ENCODE data around the gene SLC9A3.
A peak's percentile ranks its signal among the peaks of the same experiment; 100 is the strongest.
"Not testable (repeated sequence)": the region's sequence is repeated elsewhere in the genome, so short reads cannot be mapped to it uniquely, and the experiment has no call there.

Gene SLC9A3

GRCh38 chr5:514673-515072, 9.6 kb downstream of the SLC9A3 start:
- no peak for DNase-seq (ENCODE audit: low read depth in 1 of 2, low spot score in 1 of 2)
- in situ Hi-C loops (cut with HindIII; ENCODE audit: low pct_unique_long_range_greater_than_20kb, low sequenced_read_pairs), result no loop called here
- no peak for TF ChIP-seq JUND (IDR thresholded peaks at IDR 0.05; ENCODE audit: low read depth)

- in situ Hi-C loops (cut with HindIII; ENCODE audit: low pct_unique_long_range_greater_than_20kb, low sequenced_read_pairs), result no loop called here
- no peak for TF ChIP-seq JUND (IDR thresholded peaks at IDR 0.05; ENCODE audit: low read depth)
- no peak for DNase-seq (ENCODE audit: low read depth in 1 of 2, low spot score in 1 of 2)
Measured at GRCh38 chr5:514101-514485, 10.2 kb downstream of the SLC9A3 start.

GRCh38 chr5:513216-514100, 10.8 kb downstream of the SLC9A3 start:
- DNase-seq (ENCODE audit: low read depth in 1 of 2, low spot score in 1 of 2), result peak in 1 of 2 experiments; percentile 36
- in situ Hi-C loops (cut with HindIII; ENCODE audit: low pct_unique_long_range_greater_than_20kb, low sequenced_read_pairs), result no loop called here
- no peak for TF ChIP-seq JUND (IDR thresholded peaks at IDR 0.05; ENCODE audit: low read depth)

- in situ Hi-C loops (cut with HindIII; ENCODE audit: low pct_unique_long_range_greater_than_20kb, low sequenced_read_pairs), result no loop called here
- TF ChIP-seq JUND (IDR thresholded peaks at IDR 0.05; ENCODE audit: low read depth), result no peak
- DNase-seq (ENCODE audit: low read depth in 1 of 2, low spot score in 1 of 2), result no peak
Measured at GRCh38 chr5:511476-511875, 12.8 kb downstream of the SLC9A3 start.

GRCh38 chr5:510521-510920, 13.7 kb downstream of the SLC9A3 start:
- in situ Hi-C loops (cut with HindIII; ENCODE audit: low pct_unique_long_range_greater_than_20kb, low sequenced_read_pairs), result no loop called here
- TF ChIP-seq JUND (IDR thresholded peaks at IDR 0.05; ENCODE audit: low read depth), result no peak

GRCh38 chr5:509611-510185, 14.6 kb downstream of the SLC9A3 start:
- in situ Hi-C loops (cut with HindIII; ENCODE audit: low pct_unique_long_range_greater_than_20kb, low sequenced_read_pairs), result no loop called here

More at GRCh38 chr5:510521-510920, 13.7 kb downstream of the SLC9A3 start:
- no peak for DNase-seq (ENCODE audit: low read depth in 1 of 2, low spot score in 1 of 2)

GRCh38 chr5:507986-508575, 16.2 kb downstream of the SLC9A3 start:
- in situ Hi-C loops (cut with HindIII; ENCODE audit: low pct_unique_long_range_greater_than_20kb, low sequenced_read_pairs); DNase-seq (ENCODE audit: low read depth in 1 of 2, low spot score in 1 of 2): not testable (repeated sequence)

More at GRCh38 chr5:509611-510185, 14.6 kb downstream of the SLC9A3 start:
- TF ChIP-seq JUND (IDR thresholded peaks at IDR 0.05; ENCODE audit: low read depth), result no peak
- DNase-seq (ENCODE audit: low read depth in 1 of 2, low spot score in 1 of 2), result no peak

- DNase-seq (ENCODE audit: low read depth in 1 of 2, low spot score in 1 of 2), result peak; percentile 69 to 72
- TF ChIP-seq JUND (IDR thresholded peaks at IDR 0.05; ENCODE audit: low read depth), result no peak
- in situ Hi-C loops (cut with HindIII; ENCODE audit: low pct_unique_long_range_greater_than_20kb, low sequenced_read_pairs), result no loop called here
Measured at GRCh38 chr5:505951-506525, 18.2 kb downstream of the SLC9A3 start.

- in situ Hi-C loops (cut with HindIII; ENCODE audit: low pct_unique_long_range_greater_than_20kb, low sequenced_read_pairs), result no loop called here
- no peak for TF ChIP-seq JUND (IDR thresholded peaks at IDR 0.05; ENCODE audit: low read depth)
- DNase-seq (ENCODE audit: low read depth in 1 of 2, low spot score in 1 of 2), result no peak
Measured at GRCh38 chr5:504326-505154, 19.7 kb downstream of the SLC9A3 start.

- TF ChIP-seq JUND (IDR thresholded peaks at IDR 0.05; ENCODE audit: low read depth), result no peak
- DNase-seq (ENCODE audit: low read depth in 1 of 2, low spot score in 1 of 2), result no peak
- in situ Hi-C loops (cut with HindIII; ENCODE audit: low pct_unique_long_range_greater_than_20kb, low sequenced_read_pairs), result no loop called here
Measured at GRCh38 chr5:502325-503079, 21.7 kb downstream of the SLC9A3 start.

GRCh38 chr5:501831-502184, 22.4 kb downstream of the SLC9A3 start:
- no peak for DNase-seq (ENCODE audit: low read depth in 1 of 2, low spot score in 1 of 2)
- in situ Hi-C loops (cut with HindIII; ENCODE audit: low pct_unique_long_range_greater_than_20kb, low sequenced_read_pairs), result no loop called here
- TF ChIP-seq JUND (IDR thresholded peaks at IDR 0.05; ENCODE audit: low read depth), result no peak
